ENCODE results near the gene PIGS.
A peak's percentile ranks its signal among the peaks of the same experiment; 100 is the strongest.
"Not testable (repeated sequence)": the region's sequence is repeated elsewhere in the genome, so short reads cannot be mapped to it uniquely, and the experiment has no call there.

The PIGS gene

GRCh38 chr17:28580959-28581358 lies 9.6 kb upstream of the PIGS start:
- no peak overlapping the region for H3K27ac ChIP-seq
- DNase-seq (ENCODE audit: low read depth, low spot score), result no peak

- H3K27ac ChIP-seq, result no peak overlapping the region
- no peak for DNase-seq (ENCODE audit: low read depth, low spot score)
Observed at GRCh38 chr17:28579526-28579925, 8.2 kb upstream of the PIGS start.

DNA sequence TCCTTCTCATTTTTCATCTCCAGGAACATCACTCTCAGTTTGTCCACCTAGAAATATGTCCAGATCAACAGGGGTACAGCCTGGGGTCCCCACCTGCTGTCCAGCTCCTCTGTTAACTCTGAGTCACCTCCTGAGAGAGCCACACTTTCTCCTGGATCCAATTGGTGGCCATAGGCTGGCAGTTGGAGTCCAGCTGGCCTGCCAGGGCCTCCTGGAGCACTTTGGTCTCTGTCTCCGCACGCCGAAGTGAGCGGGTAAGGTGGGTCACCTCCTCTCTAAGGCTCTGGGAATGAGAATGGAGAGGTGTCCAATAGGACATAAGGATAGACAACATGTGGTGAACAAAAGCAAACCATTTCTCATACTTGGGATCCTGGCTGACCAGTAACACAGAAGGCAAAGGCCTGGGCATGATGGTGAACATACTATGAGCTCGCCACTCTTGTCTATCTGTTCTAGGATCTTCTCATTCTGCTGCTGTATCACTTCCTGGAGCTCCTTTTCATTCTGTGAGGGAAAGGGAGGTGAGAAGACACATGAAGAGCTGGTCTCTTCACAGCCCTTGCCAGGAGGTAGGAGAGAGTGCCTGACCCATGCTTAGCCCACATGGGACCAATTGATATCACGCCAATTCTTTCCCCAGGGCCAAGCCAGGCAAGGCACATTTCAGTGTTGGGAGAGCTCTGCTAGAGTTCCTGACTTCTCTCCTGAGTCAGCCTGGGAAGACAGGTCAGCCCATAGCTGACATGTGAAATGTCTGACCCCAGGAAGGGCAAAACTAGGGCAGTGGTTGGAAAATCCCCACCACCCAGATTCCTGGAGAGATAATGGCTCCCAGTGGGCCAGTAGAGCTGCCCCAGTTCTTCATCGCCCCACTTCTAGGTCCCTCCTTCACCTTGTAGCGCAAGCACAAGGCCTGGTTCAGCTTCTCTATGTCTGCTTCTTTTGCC lies 7.2 kb upstream of the PIGS start:
- no peak overlapping the region for H3K27ac ChIP-seq
- DNase-seq (ENCODE audit: low read depth, low spot score), result no peak

GRCh38 chr17:28577466-28577824 lies 6.1 kb upstream of the PIGS start:
- H3K27ac ChIP-seq, result no peak overlapping the region
- DNase-seq (ENCODE audit: low read depth, low spot score), result no peak

GRCh38 chr17:28576758-28577465 lies 5.6 kb upstream of the PIGS start, which contains the start of gene ALDOC:
ALDOC (minus strand) TSS chr17:28576895; CDS start chr17:28575532, 1,363 bp downstream.
- no peak within 1 kb of the TSS for H3K27ac ChIP-seq
- peak; percentile 69 for DNase-seq (ENCODE audit: low read depth, low spot score)

GRCh38 chr17:28576016-28576415 lies 4.7 kb upstream of the PIGS start:
- H3K27ac ChIP-seq; DNase-seq (ENCODE audit: low read depth, low spot score): not testable (repeated sequence)

- no peak for DNase-seq (ENCODE audit: low read depth, low spot score)
- no peak overlapping the region for H3K27ac ChIP-seq
Observed at GRCh38 chr17:28575126-28575795, 3.9 kb upstream of the PIGS start.

GRCh38 chr17:28574526-28574925 lies 3.2 kb upstream of the PIGS start:
- H3K27ac ChIP-seq, result no peak overlapping the region
- DNase-seq (ENCODE audit: low read depth, low spot score), result no peak

GRCh38 chr17:28573966-28574480 lies 2.7 kb upstream of the PIGS start:
- no peak overlapping the region for H3K27ac ChIP-seq
- no peak for DNase-seq (ENCODE audit: low read depth, low spot score)

DNA sequence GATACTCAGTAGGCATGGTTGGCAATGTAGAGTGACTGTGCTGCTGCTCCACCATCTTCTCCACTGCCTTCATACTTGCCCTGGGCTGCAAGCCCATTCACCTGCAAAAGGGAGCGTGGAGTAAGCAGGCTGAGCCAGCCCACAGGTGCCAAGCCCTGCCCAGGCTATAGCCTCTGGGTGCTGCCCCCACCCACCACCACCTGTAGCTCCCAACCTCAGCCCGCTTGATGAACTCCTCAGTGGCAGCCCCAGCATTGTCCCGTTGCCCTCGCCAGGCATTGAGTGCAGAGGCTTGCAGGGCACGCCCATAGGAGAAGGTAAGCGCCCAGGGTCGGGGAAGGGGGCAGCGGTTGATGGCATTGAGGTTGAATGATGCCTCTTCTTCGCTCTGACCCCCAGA lies 2.2 kb upstream of the PIGS start:
- H3K27ac ChIP-seq, result no peak overlapping the region
- DNase-seq (ENCODE audit: low read depth, low spot score), result no peak

DNA sequence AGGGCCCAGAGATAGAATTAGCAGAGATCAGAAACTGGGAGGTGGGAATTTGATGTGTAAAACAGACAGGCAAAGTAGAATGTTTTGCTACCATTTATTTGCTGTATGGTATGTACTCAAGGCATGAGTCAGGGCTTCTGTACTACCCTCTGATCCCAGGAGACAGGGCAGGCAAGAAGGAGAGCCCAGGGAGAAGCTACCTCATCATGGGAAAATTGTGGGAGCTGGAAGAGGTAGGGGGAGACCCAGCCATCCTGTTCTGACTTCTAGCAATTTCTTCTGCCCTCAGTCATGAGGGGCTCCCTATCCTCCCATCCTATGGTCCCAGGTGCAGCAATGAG lies 1.7 kb upstream of the PIGS start:
- DNase-seq (ENCODE audit: low read depth, low spot score), result no peak
- H3K27ac ChIP-seq, result no peak overlapping the region

GRCh38 chr17:28572259-28573039 lies 1.1 kb upstream of the PIGS start:
- no peak for DNase-seq (ENCODE audit: low read depth, low spot score)

GRCh38 chr17:28570716-28571360 lies 486 bp downstream of the PIGS start:
- H3K27ac ChIP-seq, result no peak overlapping the region
- DNase-seq (ENCODE audit: low read depth, low spot score), result no peak

More at GRCh38 chr17:28572259-28573039, 1.1 kb upstream of the PIGS start:
- no peak overlapping the region for H3K27ac ChIP-seq

DNA sequence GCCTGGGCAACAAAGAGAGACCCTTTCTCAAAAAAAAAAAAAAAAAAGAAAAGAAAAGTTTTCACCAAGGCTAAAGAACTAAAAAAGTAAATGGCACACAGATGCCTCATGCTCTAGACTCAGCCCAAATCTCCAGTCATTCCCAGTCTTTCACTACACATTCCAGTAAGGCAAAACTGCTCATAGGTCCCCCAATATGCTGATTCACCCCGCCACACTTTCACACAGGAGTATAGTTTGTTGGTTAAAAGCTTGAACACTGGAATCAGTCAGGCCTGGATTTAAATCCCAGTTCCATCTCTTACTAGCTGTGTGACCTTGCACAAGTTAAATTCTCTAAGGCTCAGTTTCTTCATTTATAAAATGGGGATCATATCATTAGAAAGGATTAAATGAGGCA lies 1.9 kb downstream of the PIGS start:
- no peak overlapping the region for H3K27ac ChIP-seq
- DNase-seq (ENCODE audit: low read depth, low spot score), result no peak

DNA sequence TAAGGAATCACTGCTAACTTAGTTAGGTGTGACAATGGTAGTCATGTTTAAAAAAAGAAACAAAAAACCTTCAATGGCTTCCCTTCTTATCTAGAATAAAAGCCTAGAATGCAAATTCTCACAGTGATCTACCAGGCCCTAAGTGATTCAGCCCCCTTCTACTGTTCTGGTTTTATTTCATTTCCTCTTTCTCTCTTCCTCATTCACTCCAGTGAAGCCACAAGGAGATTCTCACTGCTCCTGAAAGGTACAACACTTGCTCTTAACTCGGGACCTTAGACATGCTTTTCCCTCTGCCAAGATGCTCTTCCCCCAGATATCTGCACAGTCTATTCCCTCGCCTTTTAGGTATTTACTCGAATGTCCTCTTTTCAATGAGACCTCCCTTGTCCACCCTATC lies 3.7 kb downstream of the PIGS start:
- H3K27ac ChIP-seq, result no peak overlapping the region

DNA sequence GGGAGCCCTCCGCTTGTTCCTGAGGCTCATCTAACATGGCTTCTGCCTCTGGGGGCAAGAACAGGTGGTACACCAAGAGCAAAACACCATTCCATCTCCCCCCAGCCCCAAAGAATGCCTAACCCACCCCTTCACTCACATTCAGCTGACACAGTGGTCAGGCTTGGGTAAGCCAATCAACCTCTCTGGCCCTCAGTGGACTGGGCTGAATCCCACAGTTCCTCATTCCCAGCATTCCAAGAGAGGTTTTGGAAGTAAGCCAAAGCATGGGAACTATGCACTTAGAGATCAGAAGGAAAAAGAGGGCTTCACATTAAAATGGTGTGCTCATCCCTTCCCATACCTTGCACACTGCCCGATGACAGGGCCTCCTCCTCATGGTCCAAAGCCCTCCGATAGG lies 7.8 kb downstream of the PIGS start:
- DNase-seq (ENCODE audit: low read depth, low spot score), result no peak
- no peak overlapping the region for H3K27ac ChIP-seq

More for the DNA sequence above, 3.7 kb downstream of the PIGS start:
- DNase-seq (ENCODE audit: low read depth, low spot score), result no peak

GRCh38 chr17:28555022-28555421 lies 16.3 kb downstream of the PIGS start:
- DNase-seq (ENCODE audit: low read depth, low spot score), result no peak
- no peak overlapping the region for H3K27ac ChIP-seq

DNA sequence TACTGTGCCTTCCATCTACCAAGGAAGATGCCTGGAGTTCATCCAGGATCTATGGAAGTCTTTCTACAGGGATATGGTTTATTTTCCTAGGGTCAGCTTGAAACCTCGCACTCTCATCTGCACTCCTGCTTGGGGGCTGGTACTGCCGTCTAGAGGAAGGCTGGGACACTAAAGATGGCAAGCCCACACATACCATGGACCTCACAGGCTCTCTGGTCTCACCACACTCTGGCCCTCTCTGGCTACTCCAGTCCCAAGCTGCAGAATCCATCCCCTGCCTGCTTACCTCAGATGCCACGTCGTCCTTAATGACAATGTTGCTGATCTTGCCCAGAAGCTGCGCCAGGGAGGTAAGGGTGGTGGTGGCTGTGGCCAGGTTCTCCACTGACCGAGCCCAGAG lies 16.8 kb downstream of the PIGS start:
- no peak overlapping the region for H3K27ac ChIP-seq
- DNase-seq (ENCODE audit: low read depth, low spot score), result no peak

- no peak for DNase-seq (ENCODE audit: low read depth, low spot score)
- H3K27ac ChIP-seq, result no peak overlapping the region
Observed at GRCh38 chr17:28553000-28553505, 18.3 kb downstream of the PIGS start.
